WTC11 (cell line): Measurements from ENCODE around the gene SNX32. TPM values are rescaled to one million over a fixed set of nuclear protein-coding genes. Genes with fewer than 3 reads are reported as not detected.

Experiments used
- ATAC-seq: fragments of 200-7000 bp; cut with Tn5 transposase; 2 replicates; pipeline ENCODE4 v1.10.0; 2021; ENCODE audit warnings: mild to moderate bottlenecking, moderate library complexity
- CTCF ChIA-PET: fragments of 300-600 bp; sonication (Branson Sonifier 250); formaldehyde crosslinking; loops from one replicate; lab custom pipeline; 2021; ENCODE audit warnings: antibody characterized with exemption; lab: Charles Lee
- POLR2A ChIA-PET: fragments of 350-600 bp; sonication (Branson Sonifier 250); formaldehyde crosslinking; loops from one replicate; lab custom pipeline; 2021; ENCODE audit warnings: antibody characterized with exemption; lab: Charles Lee
- DNase-seq: peaks from one replicate; pipeline ENCODE4 v3.0.0; 2021; ENCODE audit warnings: low spot score
- H3K27ac Mint-ChIP-seq: 2 replicates; pipeline ENCODE4 v1.8.0; 2021; ENCODE audit warnings: mixed read lengths
- H3K27me3 Mint-ChIP-seq: 2 replicates; pipeline ENCODE4 v1.8.0; 2021; ENCODE audit warnings: low read depth, mild to moderate bottlenecking, moderate library complexity, mixed read lengths
- H3K36me3 Mint-ChIP-seq: 2 replicates; pipeline ENCODE4 v1.8.0; 2021; ENCODE audit warnings: mixed read lengths
- H3K4me1 Mint-ChIP-seq: 2 replicates; pipeline ENCODE4 v1.8.0; 2022; ENCODE audit warnings: mixed read lengths
- H3K4me3 Mint-ChIP-seq: 2 replicates; pipeline ENCODE4 v1.8.0; 2021; ENCODE audit warnings: mild to moderate bottlenecking, moderate library complexity, mixed read lengths
- H3K9me3 Mint-ChIP-seq: 2 replicates; pipeline ENCODE4 v1.8.0; 2021; ENCODE audit warnings: mixed read lengths
- CREB1 ChIP-seq: sonication (generic); formaldehyde crosslinking; IDR thresholded peaks from 2 replicates; pipeline ENCODE4 v1.8.0; 2023; ENCODE audit warnings: mild to moderate bottlenecking, missing genetic modification reagents
- FOXP1 ChIP-seq: sonication (generic); formaldehyde crosslinking; IDR thresholded peaks from 2 replicates; pipeline ENCODE4 v1.8.0; 2022; ENCODE audit warnings: missing genetic modification reagents, mild to moderate bottlenecking, moderate library complexity, borderline replicate concordance
- GTF2I ChIP-seq: fragments of 250-450 bp; sonication (Bioruptor Pico); conservative IDR thresholded peaks from 2 replicates; pipeline ENCODE4 v1.4.0; 2021; ENCODE audit warnings: mild to moderate bottlenecking
- KAT7 ChIP-seq: sonication (generic); formaldehyde crosslinking; IDR thresholded peaks from 2 replicates; pipeline ENCODE4 v1.8.1; 2023; ENCODE audit warnings: missing genetic modification reagents, mild to moderate bottlenecking, borderline replicate concordance
- MXD4 ChIP-seq: fragments of 250-450 bp; sonication (Bioruptor Pico); IDR thresholded peaks from 2 replicates; pipeline ENCODE4 v1.8.0; 2021; ENCODE audit warnings: mild to moderate bottlenecking, moderate library complexity, borderline replicate concordance
- NFYB ChIP-seq: sonication (generic); formaldehyde crosslinking; conservative IDR thresholded peaks from 2 replicates; pipeline ENCODE4 v1.8.0; 2022; ENCODE audit warnings: low read depth, missing genetic modification reagents
- NR1H2 ChIP-seq: sonication (generic); formaldehyde crosslinking; IDR thresholded peaks from 2 replicates; pipeline ENCODE4 v1.9.0; 2021; ENCODE audit warnings: mild to moderate bottlenecking, moderate library complexity, missing genetic modification reagents
- SMAD4 ChIP-seq: sonication (generic); formaldehyde crosslinking; IDR thresholded peaks from 2 replicates; pipeline ENCODE4 v1.8.0; 2022; ENCODE audit warnings: mild to moderate bottlenecking, missing genetic modification reagents
- SP1 ChIP-seq: sonication (generic); formaldehyde crosslinking; conservative IDR thresholded peaks from 2 replicates; pipeline ENCODE4 v1.8.1; 2022; ENCODE audit warnings: missing genetic modification reagents
- ZBTB21 ChIP-seq: sonication (generic); formaldehyde crosslinking; IDR thresholded peaks from 2 replicates; pipeline ENCODE4 v1.8.1; 2023; ENCODE audit warnings: mild to moderate bottlenecking, missing genetic modification reagents, borderline replicate concordance
- ZNF121 ChIP-seq: sonication (generic); formaldehyde crosslinking; IDR thresholded peaks from 2 replicates; pipeline ENCODE4 v1.8.0; 2023; ENCODE audit warnings: missing genetic modification reagents
- ZNF219 ChIP-seq: sonication (generic); formaldehyde crosslinking; IDR thresholded peaks from 2 replicates; pipeline ENCODE4 v1.8.0; 2023; ENCODE audit warnings: missing genetic modification reagents, mild to moderate bottlenecking, borderline replicate concordance
- ZNF263 ChIP-seq: sonication (generic); formaldehyde crosslinking; IDR thresholded peaks from 2 replicates; pipeline ENCODE4 v1.8.1; 2022; ENCODE audit warnings: low read depth, mild to moderate bottlenecking, moderate library complexity, missing genetic modification reagents
- ZNF317 ChIP-seq: sonication (generic); formaldehyde crosslinking; IDR thresholded peaks from 2 replicates; pipeline ENCODE4 v1.8.1; 2023; ENCODE audit warnings: low read depth, mild to moderate bottlenecking, moderate library complexity, missing genetic modification reagents, borderline replicate concordance
- total RNA-seq: library from RNA; stranded (reverse); gene quantifications from 3 replicates; pipeline ENCODE4 v1.2.3, GENCODE V29; 2021
- TF ChIP-seq, protein P1 (sequence below): sonication (generic); formaldehyde crosslinking; conservative IDR thresholded peaks from 2 replicates; pipeline ENCODE4 v1.8.1; 2023; ENCODE audit warnings: mild to moderate bottlenecking, low read depth, missing genetic modification reagents, moderate library complexity
- TF ChIP-seq, protein P2 (sequence below): sonication (generic); formaldehyde crosslinking; IDR thresholded peaks from 2 replicates; pipeline ENCODE4 v1.8.0; 2022; ENCODE audit warnings: mild to moderate bottlenecking, missing genetic modification reagents
- TF ChIP-seq, protein P3 (sequence below): sonication (generic); formaldehyde crosslinking; IDR thresholded peaks from 2 replicates; pipeline ENCODE4 v1.8.0; 2022; ENCODE audit warnings: mild to moderate bottlenecking, missing genetic modification reagents
- TF ChIP-seq, protein P4 (sequence below): sonication (generic); formaldehyde crosslinking; IDR thresholded peaks from 2 replicates; pipeline ENCODE4 v1.8.0; 2022; ENCODE audit warnings: missing genetic modification reagents
- TF ChIP-seq, protein P5 (sequence below): fragments of 250-450 bp; sonication (Bioruptor Pico); IDR thresholded peaks from 2 replicates; pipeline ENCODE4 v1.9.0; 2021; ENCODE audit warnings: moderate library complexity, mild to moderate bottlenecking, inconsistent platforms, borderline replicate concordance

The SNX32 gene
- total RNA-seq, 1 experiment from 2014 or later: 2.9 TPM

DNA sequence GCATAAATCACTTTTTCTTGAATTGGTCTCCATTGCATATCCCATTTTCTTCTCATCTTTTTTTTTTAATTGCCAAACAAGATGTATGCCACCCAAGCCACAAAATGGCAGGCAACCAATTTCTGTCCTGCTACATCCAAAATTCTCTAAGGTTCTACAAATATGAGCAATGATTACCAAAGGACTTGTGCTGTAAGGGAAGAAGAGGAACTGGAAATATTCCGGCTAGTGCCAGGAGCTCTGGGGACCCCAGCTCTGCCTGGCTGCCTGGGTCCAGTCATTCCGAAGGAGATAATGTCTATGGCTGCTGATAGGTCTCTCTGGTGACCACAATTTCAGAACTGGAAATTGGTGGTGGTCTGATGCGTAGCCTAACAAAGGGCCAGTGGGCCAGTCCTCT is 17.1 kb upstream of the SNX32 start (continued):
- TF ChIP-seq, protein P1, sequence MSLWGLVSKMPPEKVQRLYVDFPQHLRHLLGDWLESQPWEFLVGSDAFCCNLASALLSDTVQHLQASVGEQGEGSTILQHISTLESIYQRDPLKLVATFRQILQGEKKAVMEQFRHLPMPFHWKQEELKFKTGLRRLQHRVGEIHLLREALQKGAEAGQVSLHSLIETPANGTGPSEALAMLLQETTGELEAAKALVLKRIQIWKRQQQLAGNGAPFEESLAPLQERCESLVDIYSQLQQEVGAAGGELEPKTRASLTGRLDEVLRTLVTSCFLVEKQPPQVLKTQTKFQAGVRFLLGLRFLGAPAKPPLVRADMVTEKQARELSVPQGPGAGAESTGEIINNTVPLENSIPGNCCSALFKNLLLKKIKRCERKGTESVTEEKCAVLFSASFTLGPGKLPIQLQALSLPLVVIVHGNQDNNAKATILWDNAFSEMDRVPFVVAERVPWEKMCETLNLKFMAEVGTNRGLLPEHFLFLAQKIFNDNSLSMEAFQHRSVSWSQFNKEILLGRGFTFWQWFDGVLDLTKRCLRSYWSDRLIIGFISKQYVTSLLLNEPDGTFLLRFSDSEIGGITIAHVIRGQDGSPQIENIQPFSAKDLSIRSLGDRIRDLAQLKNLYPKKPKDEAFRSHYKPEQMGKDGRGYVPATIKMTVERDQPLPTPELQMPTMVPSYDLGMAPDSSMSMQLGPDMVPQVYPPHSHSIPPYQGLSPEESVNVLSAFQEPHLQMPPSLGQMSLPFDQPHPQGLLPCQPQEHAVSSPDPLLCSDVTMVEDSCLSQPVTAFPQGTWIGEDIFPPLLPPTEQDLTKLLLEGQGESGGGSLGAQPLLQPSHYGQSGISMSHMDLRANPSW (CRISPR knock-in tag): no peak
- TF ChIP-seq ZNF317 (no peak), ZNF263 (CRISPR knock-in tag) (no peak), CREB1 (CRISPR knock-in tag) (no peak)
- TF ChIP-seq, protein P2, sequence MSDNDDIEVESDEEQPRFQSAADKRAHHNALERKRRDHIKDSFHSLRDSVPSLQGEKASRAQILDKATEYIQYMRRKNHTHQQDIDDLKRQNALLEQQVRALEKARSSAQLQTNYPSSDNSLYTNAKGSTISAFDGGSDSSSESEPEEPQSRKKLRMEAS (CRISPR knock-in tag): no peak
- TF ChIP-seq, protein P3, sequence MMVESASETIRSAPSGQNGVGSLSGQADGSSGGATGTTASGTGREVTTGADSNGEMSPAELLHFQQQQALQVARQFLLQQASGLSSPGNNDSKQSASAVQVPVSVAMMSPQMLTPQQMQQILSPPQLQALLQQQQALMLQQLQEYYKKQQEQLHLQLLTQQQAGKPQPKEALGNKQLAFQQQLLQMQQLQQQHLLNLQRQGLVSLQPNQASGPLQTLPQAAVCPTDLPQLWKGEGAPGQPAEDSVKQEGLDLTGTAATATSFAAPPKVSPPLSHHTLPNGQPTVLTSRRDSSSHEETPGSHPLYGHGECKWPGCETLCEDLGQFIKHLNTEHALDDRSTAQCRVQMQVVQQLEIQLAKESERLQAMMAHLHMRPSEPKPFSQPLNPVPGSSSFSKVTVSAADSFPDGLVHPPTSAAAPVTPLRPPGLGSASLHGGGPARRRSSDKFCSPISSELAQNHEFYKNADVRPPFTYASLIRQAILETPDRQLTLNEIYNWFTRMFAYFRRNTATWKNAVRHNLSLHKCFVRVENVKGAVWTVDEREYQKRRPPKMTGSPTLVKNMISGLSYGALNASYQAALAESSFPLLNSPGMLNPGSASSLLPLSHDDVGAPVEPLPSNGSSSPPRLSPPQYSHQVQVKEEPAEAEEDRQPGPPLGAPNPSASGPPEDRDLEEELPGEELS: no peak
- TF ChIP-seq, all 79 proteins: peak for 0

GRCh38 chr11:65817312-65817834 is 16.4 kb upstream of the SNX32 start:
- CTCF ChIA-PET: interaction anchor here (0.6 to 6.2 kb wide), 22 partner anchors 16 to 233 kb away, joined by 3 to 159 read pairs (median 5); partner anchors contain the start of genes AP5B1, FIBP, KAT5 and MUS81
- H3K27ac Mint-ChIP-seq: no peak overlapping the region

GRCh38 chr11:65817835-65818680 is 15.7 kb upstream of the SNX32 start:
- ATAC-seq (peak; percentile 87), DNase-seq (peak; percentile 96)
- CTCF ChIA-PET: interaction anchor here (0.6 to 6.2 kb wide), 20 partner anchors 15 to 234 kb away, joined by 3 to 159 read pairs (median 6); partner anchors contain the start of genes AP5B1, FIBP, KAT5 and MUS81
- POLR2A ChIA-PET: interaction anchor here (0.7 kb wide), 1 partner anchor 54 kb away, joined by 4 read pairs; no protein-coding TSS in a partner anchor
- H3K27ac Mint-ChIP-seq: no peak overlapping the region
- peak overlapping the region; percentile 72 for H3K4me3 Mint-ChIP-seq
- peaks cover 15% of the 10 kb centered on the region for H3K27me3 Mint-ChIP-seq
- 0 out of 2 replicates have a peak, but pooled peaks cover 3% of the 10 kb centered on the region for H3K9me3 Mint-ChIP-seq
- H3K4me1 Mint-ChIP-seq: 0 out of 2 replicates have a peak, but pooled peaks cover 5% of the 10 kb centered on the region
- no peaks in the 10 kb centered on the region for H3K36me3 Mint-ChIP-seq
- TF ChIP-seq, protein P4, sequence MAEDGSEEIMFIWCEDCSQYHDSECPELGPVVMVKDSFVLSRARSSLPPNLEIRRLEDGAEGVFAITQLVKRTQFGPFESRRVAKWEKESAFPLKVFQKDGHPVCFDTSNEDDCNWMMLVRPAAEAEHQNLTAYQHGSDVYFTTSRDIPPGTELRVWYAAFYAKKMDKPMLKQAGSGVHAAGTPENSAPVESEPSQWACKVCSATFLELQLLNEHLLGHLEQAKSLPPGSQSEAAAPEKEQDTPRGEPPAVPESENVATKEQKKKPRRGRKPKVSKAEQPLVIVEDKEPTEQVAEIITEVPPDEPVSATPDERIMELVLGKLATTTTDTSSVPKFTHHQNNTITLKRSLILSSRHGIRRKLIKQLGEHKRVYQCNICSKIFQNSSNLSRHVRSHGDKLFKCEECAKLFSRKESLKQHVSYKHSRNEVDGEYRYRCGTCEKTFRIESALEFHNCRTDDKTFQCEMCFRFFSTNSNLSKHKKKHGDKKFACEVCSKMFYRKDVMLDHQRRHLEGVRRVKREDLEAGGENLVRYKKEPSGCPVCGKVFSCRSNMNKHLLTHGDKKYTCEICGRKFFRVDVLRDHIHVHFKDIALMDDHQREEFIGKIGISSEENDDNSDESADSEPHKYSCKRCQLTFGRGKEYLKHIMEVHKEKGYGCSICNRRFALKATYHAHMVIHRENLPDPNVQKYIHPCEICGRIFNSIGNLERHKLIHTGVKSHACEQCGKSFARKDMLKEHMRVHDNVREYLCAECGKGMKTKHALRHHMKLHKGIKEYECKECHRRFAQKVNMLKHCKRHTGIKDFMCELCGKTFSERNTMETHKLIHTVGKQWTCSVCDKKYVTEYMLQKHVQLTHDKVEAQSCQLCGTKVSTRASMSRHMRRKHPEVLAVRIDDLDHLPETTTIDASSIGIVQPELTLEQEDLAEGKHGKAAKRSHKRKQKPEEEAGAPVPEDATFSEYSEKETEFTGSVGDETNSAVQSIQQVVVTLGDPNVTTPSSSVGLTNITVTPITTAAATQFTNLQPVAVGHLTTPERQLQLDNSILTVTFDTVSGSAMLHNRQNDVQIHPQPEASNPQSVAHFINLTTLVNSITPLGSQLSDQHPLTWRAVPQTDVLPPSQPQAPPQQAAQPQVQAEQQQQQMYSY: no peak
- TF ChIP-seq ZNF219 (CRISPR knock-in tag) (no peak), FOXP1 (CRISPR knock-in tag) (0 out of 2 replicates have a peak, but pooled peaks have one; percentile 10), MXD4 (CRISPR knock-in tag) (no peak), SMAD4 (no peak), NFYB (no peak), ZBTB21 (no peak), KAT7 (CRISPR knock-in tag) (no peak), SP1 (CRISPR knock-in tag) (peak; percentile 19; the same call in 1 of the 2 replicates)
- TF ChIP-seq, protein P5, sequence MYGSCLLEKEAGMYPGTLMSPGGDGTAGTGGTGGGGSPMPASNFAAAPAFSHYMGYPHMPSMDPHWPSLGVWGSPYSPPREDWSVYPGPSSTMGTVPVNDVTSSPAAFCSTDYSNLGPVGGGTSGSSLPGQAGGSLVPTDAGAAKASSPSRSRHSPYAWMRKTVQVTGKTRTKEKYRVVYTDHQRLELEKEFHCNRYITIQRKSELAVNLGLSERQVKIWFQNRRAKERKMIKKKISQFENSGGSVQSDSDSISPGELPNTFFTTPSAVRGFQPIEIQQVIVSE: no peak
- TF ChIP-seq, protein P1 (CRISPR knock-in tag): no peak

More at GRCh38 chr11:65817312-65817834, 16.4 kb upstream of the SNX32 start:
- H3K4me3 Mint-ChIP-seq: peak overlapping the region; percentile 72
- TF ChIP-seq ZNF121 (CRISPR knock-in tag): peak; percentile 75; the same call in 1 of the 2 replicates
- no peak for TF ChIP-seq NR1H2 (CRISPR knock-in tag)
- 0 out of 2 replicates have a peak, but pooled peaks have one; percentile 55 for TF ChIP-seq GTF2I (CRISPR knock-in tag)
- 0 out of 2 replicates have a peak, but pooled peaks cover 5% of the 10 kb centered on the region for H3K4me1 Mint-ChIP-seq
- ATAC-seq (no peak), DNase-seq (no peak)
- no peaks in the 10 kb centered on the region for H3K36me3 Mint-ChIP-seq
- 0 out of 2 replicates have a peak, but pooled peaks cover 3% of the 10 kb centered on the region for H3K9me3 Mint-ChIP-seq
- H3K27me3 Mint-ChIP-seq: peaks cover 15% of the 10 kb centered on the region
- POLR2A ChIA-PET: interaction anchor here (0.7 kb wide), 2 partner anchors 38 to 55 kb away, joined by 3 to 4 read pairs; no protein-coding TSS in a partner anchor
